Activated CD4-positive, alpha-beta memory T cell treated with anti-CD3 and anti-CD28 coated beads for 36 hours (primary cell): ENCODE data around the gene RAB3IL1. TPM values are rescaled to one million over a fixed set of nuclear protein-coding genes. Genes with fewer than 3 reads are reported as not detected.

ENCODE experiments used
- microRNA-seq: library from miRNA; unstranded; fragments of <30 nt; microRNA quantifications from one replicate; pipeline ENCODE4 v1.2.0, GENCODE V29; 2022; ENCODE audit warnings: borderline number of aligned reads, borderline microRNAs expressed, borderline replicate concordance
- total RNA-seq, 2 experiments: library from RNA; stranded (reverse); gene quantifications; one replicate each; pipeline ENCODE4 v1.2.3, GENCODE V29; 2021

The RAB3IL1 gene
- total RNA-seq, 2 experiments from 2014 or later, result 0.10 to 0.21 TPM

Small RNA genes within 50 kb of the gene (microRNA-seq; reads per million reads assigned to microRNA genes)
- not detected for gene MIR6746

Other genes with a start within 250 kb of the RAB3IL1 start
- gene DAGLA, start 237.2 kb downstream of the RAB3IL1 start, total RNA-seq, result under 1 TPM; 0.12 to 0.15 TPM
- 1 to 10 TPM; 1.2 to 1.4 TPM for gene MYRF, start 164.9 kb downstream of the RAB3IL1 start, total RNA-seq
- 100 to 1,000 TPM; 191 to 192 TPM for gene TMEM258, start 125.0 kb downstream of the RAB3IL1 start, total RNA-seq
- gene FEN1, start 124.7 kb downstream of the RAB3IL1 start, total RNA-seq, result 100 to 1,000 TPM; 108 to 111 TPM
- gene FADS1, start 100.6 kb downstream of the RAB3IL1 start, total RNA-seq, result 10 to 100 TPM; 24.9 to 26.5 TPM
- 10 to 100 TPM; 58.2 to 60.8 TPM for gene FADS2, start 89.3 kb downstream of the RAB3IL1 start, total RNA-seq
- gene FADS3, start 26.0 kb downstream of the RAB3IL1 start, total RNA-seq, result 10 to 100 TPM; 11.9 to 12.1 TPM
- under 1 TPM; 0.41 to 0.48 TPM for gene BEST1, start 32.8 kb upstream of the RAB3IL1 start, total RNA-seq
- gene FTH1, start 50.1 kb upstream of the RAB3IL1 start, total RNA-seq, result 100 to 1,000 TPM; 915 to 922 TPM
- 100 to 1,000 TPM; 128 to 133 TPM for gene INCENP, start 206.4 kb upstream of the RAB3IL1 start, total RNA-seq